Effector memory CD4-positive, alpha-beta T cell (primary cell): Measurements from ENCODE around the gene PDE11A.

ENCODE experiments used
- DNase-seq, 3 donors: peaks; one replicate each; pipeline ENCODE4 v3.0.0-alpha.2; 2020
- H3K27ac ChIP-seq: 2 replicates; pipeline ENCODE4 v1.7.0; 2013; ENCODE audit warnings: mild to moderate bottlenecking, low read length, moderate library complexity; ENCODE audit not compliant: insufficient read depth, poor library complexity, severe bottlenecking
- H3K27me3 ChIP-seq: replicated peaks from 2 replicates; pipeline ENCODE4 v1.7.0; 2013; ENCODE audit warnings: mild to moderate bottlenecking, low read length; ENCODE audit not compliant: insufficient read depth, control insufficient read depth, poor library complexity, severe bottlenecking
- H3K36me3 ChIP-seq: 2 replicates; pipeline ENCODE4 v1.7.0; 2013; ENCODE audit warnings: mild to moderate bottlenecking, low read length, moderate library complexity; ENCODE audit not compliant: control insufficient read depth, insufficient read depth
- H3K4me1 ChIP-seq: 2 replicates; pipeline ENCODE4 v1.7.0; 2013; ENCODE audit warnings: low read length, mild to moderate bottlenecking; ENCODE audit not compliant: control insufficient read depth, insufficient read depth, poor library complexity, severe bottlenecking
- H3K4me3 ChIP-seq: 2 replicates; pipeline ENCODE4 v1.7.0; 2013; ENCODE audit warnings: low read length, low read depth, mild to moderate bottlenecking; ENCODE audit not compliant: insufficient read depth, poor library complexity, severe bottlenecking
- H3K9me3 ChIP-seq: 2 replicates; pipeline ENCODE4 v1.7.0; 2013; ENCODE audit warnings: mild to moderate bottlenecking, low read length, moderate library complexity; ENCODE audit not compliant: control insufficient read depth

Gene PDE11A

GRCh38 chr2:177633910-177634294, 438.7 kb downstream of the PDE11A start:
- Histone ChIP-seq H3K4me3 (no peak overlapping the region), H3K4me1 (no peaks in the 10 kb centered on the region), H3K36me3 (no peaks in the 10 kb centered on the region), H3K9me3 (no peaks in the 10 kb centered on the region), H3K27me3 (no peaks in the 10 kb centered on the region), H3K27ac (no peak overlapping the region)
- DNase-seq: no peak

- H3K36me3 ChIP-seq: no peaks in the 10 kb centered on the region
- no peaks in the 10 kb centered on the region for H3K9me3 ChIP-seq
- H3K4me1 ChIP-seq: no peaks in the 10 kb centered on the region
- no peak for DNase-seq
- H3K27ac ChIP-seq: no peak overlapping the region
- H3K4me3 ChIP-seq: no peak overlapping the region
- H3K27me3 ChIP-seq: no peaks in the 10 kb centered on the region
These were observed 439.5 kb downstream of the PDE11A start for GRCh38 chr2:177633111-177633510.

- no peaks in the 10 kb centered on the region for H3K4me1 ChIP-seq
- H3K27me3 ChIP-seq: no peaks in the 10 kb centered on the region
- H3K36me3 ChIP-seq: no peaks in the 10 kb centered on the region
- no peaks in the 10 kb centered on the region for H3K9me3 ChIP-seq
- DNase-seq: no peak
- H3K4me3 ChIP-seq: no peak overlapping the region
- H3K27ac ChIP-seq: no peak overlapping the region
These were observed 440.9 kb downstream of the PDE11A start for GRCh38 chr2:177631680-177632079.

GRCh38 chr2:177629357-177630024, 443.1 kb downstream of the PDE11A start:
- H3K36me3 ChIP-seq: no peaks in the 10 kb centered on the region
- H3K4me1 ChIP-seq: no peaks in the 10 kb centered on the region
- H3K9me3 ChIP-seq: no peaks in the 10 kb centered on the region
- H3K4me3 ChIP-seq: no peak overlapping the region
- no peak for DNase-seq
- H3K27ac ChIP-seq: no peak overlapping the region
- H3K27me3 ChIP-seq: no peaks in the 10 kb centered on the region

- Histone ChIP-seq H3K4me1 (no peaks in the 10 kb centered on the region), H3K27ac (no peak overlapping the region), H3K4me3 (no peak overlapping the region), H3K27me3 (no peaks in the 10 kb centered on the region), H3K36me3 (no peaks in the 10 kb centered on the region), H3K9me3 (no peaks in the 10 kb centered on the region)
- DNase-seq: no peak
These were observed 443.7 kb downstream of the PDE11A start for GRCh38 chr2:177628831-177629230.

GRCh38 chr2:177625744-177626650, 446.6 kb downstream of the PDE11A start:
- no peak overlapping the region for H3K4me3 ChIP-seq
- no peak overlapping the region for H3K27ac ChIP-seq
- no peaks in the 10 kb centered on the region for H3K27me3 ChIP-seq
- no peaks in the 10 kb centered on the region for H3K4me1 ChIP-seq
- no peaks in the 10 kb centered on the region for H3K9me3 ChIP-seq
- DNase-seq: no peak
- no peaks in the 10 kb centered on the region for H3K36me3 ChIP-seq

- Histone ChIP-seq H3K9me3 (no peaks in the 10 kb centered on the region), H3K36me3 (no peaks in the 10 kb centered on the region)
These were observed 450.1 kb downstream of the PDE11A start for GRCh38 chr2:177622521-177622920.

GRCh38 chr2:177619986-177620385, 452.6 kb downstream of the PDE11A start:
- H3K36me3 ChIP-seq: no peaks in the 10 kb centered on the region
- no peak overlapping the region for H3K4me3 ChIP-seq
- no peak overlapping the region for H3K27ac ChIP-seq
- H3K27me3 ChIP-seq: no peaks in the 10 kb centered on the region
- DNase-seq: no peak
- H3K4me1 ChIP-seq: no peaks in the 10 kb centered on the region
- no peaks in the 10 kb centered on the region for H3K9me3 ChIP-seq

More at GRCh38 chr2:177622521-177622920, 450.1 kb downstream of the PDE11A start:
- no peak overlapping the region for H3K27ac ChIP-seq
- no peaks in the 10 kb centered on the region for H3K27me3 ChIP-seq
- DNase-seq: no peak
- no peak overlapping the region for H3K4me3 ChIP-seq
- no peaks in the 10 kb centered on the region for H3K4me1 ChIP-seq

- no peaks in the 10 kb centered on the region for H3K36me3 ChIP-seq
- no peaks in the 10 kb centered on the region for H3K4me1 ChIP-seq
- H3K4me3 ChIP-seq: no peak overlapping the region
- no peak for DNase-seq
- H3K27me3 ChIP-seq: no peaks in the 10 kb centered on the region
- no peak overlapping the region for H3K27ac ChIP-seq
- no peaks in the 10 kb centered on the region for H3K9me3 ChIP-seq
These were observed 453.1 kb downstream of the PDE11A start for GRCh38 chr2:177619461-177619860.
